HG03097 (cell line): ENCODE results near the gene PPP2R3A.
A peak's percentile ranks its signal among the peaks of the same experiment; 100 is the strongest.
"Not testable (repeated sequence)": the region's sequence is repeated elsewhere in the genome, so short reads cannot be mapped to it uniquely, and the experiment has no call there.

Experiments used
- ATAC-seq: cut with Tn5 transposase; IDR thresholded peaks from one replicate; pipeline ENCODE4 v1.9.1; 2021; ENCODE audit not compliant: unreplicated experiment, low FRiP score

The PPP2R3A gene

DNA sequence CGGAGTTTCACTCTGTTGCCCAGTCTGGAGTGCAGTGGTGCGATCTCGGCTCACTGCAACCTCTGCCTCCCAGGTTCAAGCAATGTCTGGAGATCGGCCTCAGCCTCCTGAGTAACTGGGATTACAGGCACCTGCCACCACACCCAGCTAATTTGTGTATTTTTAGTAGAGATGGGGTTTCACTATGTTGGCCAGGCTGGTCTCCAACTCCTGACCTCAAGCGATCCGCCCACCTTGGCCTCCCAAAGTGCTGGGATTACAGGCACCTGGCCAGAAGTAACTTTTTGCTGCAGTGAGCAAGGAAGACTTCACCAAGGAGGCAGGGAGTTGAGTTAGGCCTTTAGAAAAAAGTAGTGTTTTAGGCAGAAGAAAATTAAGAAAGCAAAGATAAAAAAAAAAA, 226.7 kb downstream of the PPP2R3A start:
- ATAC-seq: not testable (repeated sequence)

DNA sequence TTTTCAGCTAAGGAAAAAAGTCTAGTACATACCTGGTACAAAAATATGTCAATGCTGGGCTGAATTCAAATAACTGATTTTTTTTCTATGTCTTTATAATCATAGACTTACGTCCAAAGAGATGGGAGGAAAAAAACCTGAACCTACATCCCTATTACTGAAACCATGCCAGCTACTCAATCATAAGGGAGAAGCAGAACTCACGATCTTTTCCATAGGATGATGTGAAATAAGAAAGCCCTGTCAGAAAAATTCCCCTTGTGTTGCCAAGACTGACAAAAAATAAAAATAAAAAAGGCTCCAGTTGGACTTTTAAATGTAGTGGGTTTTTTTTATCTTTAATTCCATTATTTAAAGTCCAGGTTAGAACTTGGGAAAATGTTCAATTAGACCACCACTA, 227.3 kb downstream of the PPP2R3A start:
- ATAC-seq: no peak

DNA sequence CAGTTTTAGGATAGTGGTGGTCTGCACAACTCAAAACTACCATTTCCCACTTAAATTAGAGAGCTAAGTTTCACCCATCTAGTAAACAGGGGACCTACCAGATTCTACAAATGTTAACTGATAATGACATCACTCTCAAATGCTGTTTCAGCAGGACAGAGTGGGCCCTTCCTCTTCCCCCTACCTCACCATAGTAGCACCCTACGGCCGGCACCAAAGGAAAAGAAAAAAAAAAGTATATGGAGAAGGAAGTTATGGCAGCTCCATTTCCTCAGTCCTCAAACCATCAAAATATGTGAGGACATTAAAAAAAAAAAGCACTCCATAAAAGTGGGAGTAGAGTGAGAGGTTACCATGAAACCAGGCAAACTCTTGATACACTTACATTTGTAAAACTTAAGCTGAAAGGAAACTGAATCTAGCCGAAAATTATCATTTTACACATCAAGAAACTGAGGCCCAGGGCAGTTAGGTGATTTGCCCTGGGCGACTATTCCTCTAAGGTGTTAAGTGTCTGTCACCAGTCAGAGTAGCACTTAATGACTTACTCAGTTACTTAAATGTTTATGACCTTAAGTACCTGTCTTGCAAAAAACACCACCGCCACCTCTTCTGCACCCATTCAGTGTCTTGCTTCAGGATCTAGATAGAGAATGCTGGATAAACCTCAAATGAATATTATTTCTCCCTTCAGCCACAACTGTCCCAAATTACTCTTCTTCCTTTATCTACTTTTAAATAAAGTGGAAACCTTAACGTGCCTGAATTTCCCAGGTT, 227.9 kb downstream of the PPP2R3A start:
- ATAC-seq: no peak

DNA sequence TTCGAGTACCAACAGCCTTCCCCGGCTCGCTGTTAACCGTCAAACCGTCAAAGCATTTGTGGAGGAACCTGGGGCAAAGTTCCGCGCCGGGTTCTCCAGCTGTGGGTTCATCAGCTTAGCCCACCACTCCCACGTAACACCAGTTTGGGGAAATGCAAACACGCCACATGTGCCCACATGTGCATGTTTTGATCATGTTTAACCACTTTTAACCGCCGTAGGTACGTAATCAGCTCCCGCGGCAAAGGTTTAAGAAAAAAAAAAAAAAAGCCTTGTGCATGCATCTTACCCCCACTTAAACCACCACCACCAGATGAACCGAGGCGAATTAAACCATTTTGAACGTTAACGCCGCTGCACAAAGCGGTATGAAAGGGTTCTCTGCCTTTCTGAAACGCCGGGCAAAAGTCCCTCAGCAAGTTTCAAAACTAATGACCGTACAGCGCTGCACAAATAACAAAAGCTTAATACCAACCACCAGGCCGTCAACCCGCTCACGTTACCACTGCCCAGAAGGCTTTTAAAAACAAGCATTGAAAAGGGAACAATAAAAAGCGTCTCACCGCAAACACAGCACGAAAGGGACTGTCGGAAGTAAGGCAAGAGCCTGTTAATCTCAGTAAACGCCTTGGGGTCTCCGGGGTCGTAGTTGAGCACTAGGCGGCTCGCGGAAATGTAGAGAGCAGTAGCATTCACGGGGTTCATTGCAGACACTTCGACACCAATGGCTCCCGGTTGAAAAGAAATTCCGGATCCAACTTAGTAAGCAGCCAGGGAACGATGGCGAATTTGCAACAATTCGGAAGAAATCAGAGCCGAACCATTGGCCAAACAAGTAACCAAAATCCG, 229.1 kb downstream of the PPP2R3A start:
- ATAC-seq: no peak

DNA sequence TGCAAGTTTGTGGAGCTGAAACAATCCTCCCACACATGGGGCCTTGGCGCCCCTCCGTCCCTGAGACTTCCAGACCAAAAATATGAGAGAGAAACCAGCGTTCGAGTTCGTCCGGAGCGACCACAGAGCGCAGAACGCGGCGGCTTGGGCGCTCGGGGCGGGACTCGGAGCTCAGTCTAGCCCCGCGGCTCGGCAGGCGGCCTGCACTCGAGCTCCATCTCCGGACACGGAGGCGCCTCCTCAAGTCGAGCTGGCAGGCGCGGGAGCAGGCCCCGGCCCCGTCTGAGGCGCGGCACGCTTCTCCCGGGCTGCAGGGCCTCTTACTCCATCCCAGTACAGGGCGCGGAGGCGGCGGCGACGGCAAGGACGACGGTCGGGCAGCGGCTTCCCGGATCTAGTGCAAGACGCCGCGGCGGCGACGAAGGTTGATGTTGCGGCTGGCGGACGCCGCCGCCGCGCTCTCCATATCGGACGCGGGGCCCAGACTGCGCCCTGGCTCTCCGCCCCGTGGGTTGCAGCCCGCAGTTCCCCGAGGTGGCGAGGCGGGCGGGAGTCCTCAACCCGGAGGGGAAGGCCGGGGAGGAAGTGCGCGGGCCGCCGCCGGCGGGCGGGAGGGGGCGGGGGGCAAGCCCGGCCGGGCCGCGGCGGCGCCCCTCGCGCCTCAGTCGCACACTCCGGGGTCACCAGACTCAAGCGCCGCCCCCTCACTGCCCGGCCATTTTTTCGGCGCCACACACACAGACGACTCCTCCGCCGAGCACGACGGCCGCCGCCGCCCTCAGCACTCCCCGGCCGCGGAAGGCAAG, 229.9 kb downstream of the PPP2R3A start:
- peak; percentile 30 for ATAC-seq

DNA sequence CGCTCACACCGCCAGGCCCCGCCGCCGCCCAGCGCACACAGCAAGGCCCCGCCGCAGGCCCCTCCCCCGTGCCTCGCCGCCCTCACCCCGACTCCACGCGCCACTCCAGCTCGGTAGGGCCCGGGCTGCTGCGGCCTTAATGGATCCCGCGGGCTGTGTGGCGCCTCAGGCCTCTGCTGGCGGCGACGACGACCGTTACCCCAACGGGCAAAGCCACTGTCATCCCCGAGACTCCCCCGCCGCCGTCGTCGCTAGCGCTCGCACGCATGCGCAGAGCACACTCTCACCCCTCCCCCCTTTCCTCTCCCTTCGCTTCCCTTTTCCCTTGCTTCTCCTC, 230.5 kb downstream of the PPP2R3A start, which contains the start of gene MSL2:
MSL2 (minus strand) TSS at position 272 of the 337 bp plus-strand sequence. CDS start 1,222 bp downstream, outside the sequence.
- peak; percentile 17 for ATAC-seq

DNA sequence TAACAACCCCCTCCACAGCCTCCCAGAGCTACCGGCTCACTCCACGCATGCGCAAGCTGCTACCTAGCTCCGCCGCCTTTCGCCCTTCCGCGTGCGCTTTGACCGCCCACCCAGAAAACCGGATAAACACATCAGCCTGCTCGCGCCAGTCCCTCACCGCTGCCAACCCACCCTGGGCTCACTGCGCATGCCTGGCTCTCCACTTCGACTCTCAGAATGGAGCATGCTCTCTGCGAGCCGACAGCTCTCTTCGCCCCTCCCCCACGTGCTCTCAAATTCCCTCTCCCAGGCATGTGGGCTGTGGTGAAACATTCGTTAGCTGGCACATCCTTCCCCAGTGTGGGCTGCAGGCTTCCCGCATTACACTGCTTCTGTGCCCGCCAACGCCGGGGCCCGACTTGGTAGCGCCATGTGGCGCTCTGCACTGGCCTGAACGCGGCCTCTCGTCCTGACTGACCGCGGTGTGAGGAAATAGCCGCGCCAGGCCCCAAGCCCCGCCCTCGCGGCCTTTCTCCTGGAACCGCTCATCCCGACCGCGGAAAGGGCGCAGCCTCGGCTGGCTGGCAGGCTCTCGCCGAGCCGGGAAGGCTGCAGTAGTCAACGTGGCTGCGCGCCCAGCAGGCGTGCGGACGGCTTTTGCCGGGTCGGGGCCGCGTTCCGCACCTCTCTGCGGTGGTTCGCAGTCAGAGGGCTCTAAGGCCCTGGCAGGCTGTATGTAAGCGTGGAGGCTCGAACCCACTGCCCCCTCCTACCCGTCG, 231.1 kb downstream of the PPP2R3A start:
- ATAC-seq: peak; percentile 67

DNA sequence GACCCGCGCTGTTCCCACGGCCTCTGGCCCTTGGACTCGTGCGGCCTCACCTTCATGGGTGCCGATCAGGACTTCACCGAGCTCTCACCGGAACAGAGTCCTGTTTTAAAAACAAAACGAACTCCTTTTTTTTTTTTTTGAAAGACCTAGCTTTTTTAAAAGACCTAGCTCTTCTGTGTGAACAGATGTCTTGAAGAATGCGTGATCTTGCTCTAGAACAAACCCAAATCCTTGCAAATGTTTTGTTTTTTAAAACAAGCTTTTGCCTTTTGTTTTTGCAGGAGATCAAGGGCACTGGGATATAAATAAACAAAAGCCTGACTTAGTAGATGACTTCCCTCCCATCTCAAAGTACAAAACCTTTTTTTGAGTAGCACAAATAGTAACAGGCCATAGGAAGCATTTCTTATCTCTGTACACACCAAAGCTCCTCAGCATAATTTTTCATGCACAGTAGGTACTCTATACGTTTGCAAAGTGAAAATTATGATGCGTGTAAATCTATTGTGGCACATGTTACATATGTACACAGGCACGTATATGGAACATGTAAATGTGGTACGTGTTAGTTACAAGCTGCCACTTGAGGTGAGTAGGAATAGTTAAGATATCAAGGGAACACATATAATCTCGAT, 231.7 kb downstream of the PPP2R3A start:
- ATAC-seq: no peak
